Upper lobe of right lung (tissue), 1 donor: Measurements from ENCODE around the gene TBC1D14. TPM values are rescaled to one million over a fixed set of nuclear protein-coding genes. Genes with fewer than 3 reads are reported as not detected.
A peak's percentile ranks its signal among the peaks of the same experiment; 100 is the strongest.

Experiments used
- ATAC-seq: fragments of 200-7000 bp; cut with Tn5 transposase; one replicate; pipeline ENCODE4 v1.9.1; 2020; ENCODE audit warnings: mild to moderate bottlenecking, moderate library complexity
- DNase-seq: peaks from one replicate; pipeline ENCODE4 v3.0.0-alpha.2; 2020
- H3K27ac ChIP-seq: fragments of 200-600 bp; one replicate; pipeline ENCODE4 v1.8.0; 2022
- H3K27me3 ChIP-seq: fragments of 200-600 bp; one replicate; pipeline ENCODE4 v1.8.0; 2022; ENCODE audit warnings: mild to moderate bottlenecking
- H3K36me3 ChIP-seq: fragments of 200-600 bp; one replicate; pipeline ENCODE4 v1.8.0; 2022
- H3K4me1 ChIP-seq: fragments of 200-600 bp; one replicate; pipeline ENCODE4 v1.8.0; 2022
- H3K4me3 ChIP-seq: fragments of 200-600 bp; one replicate; pipeline ENCODE4 v1.8.0; 2022; ENCODE audit warnings: mild to moderate bottlenecking
- H3K9me3 ChIP-seq: fragments of 200-600 bp; one replicate; pipeline ENCODE4 v1.8.0; 2022
- intact Hi-C: fragments of 100-400 bp; cut with DNase I; formaldehyde crosslinking; loops from one replicate; pipeline ENCODE4 v1.11.0; 2022
- total RNA-seq: library from RNA; stranded (reverse); fragmentation: NEBNext Ultra II Directional; extraction: Animal tissue kit (Norgen Biotek cat#: 25700); gene quantifications from one replicate; pipeline ENCODE4 v1.2.1, GENCODE V29; 2021
- TF ChIP-seq, protein P1 (sequence below): fragments of 200-600 bp; IDR thresholded peaks from one replicate; pipeline ENCODE4 v1.8.0; 2022; ENCODE audit warnings: antibody characterized with exemption
- donor health status: DM: no; HTN: yes; CAD: no; lungs with severe emphysema.

The TBC1D14 gene
- total RNA-seq, 1 donor from 2014 or later = 51.8 TPM

DNA sequence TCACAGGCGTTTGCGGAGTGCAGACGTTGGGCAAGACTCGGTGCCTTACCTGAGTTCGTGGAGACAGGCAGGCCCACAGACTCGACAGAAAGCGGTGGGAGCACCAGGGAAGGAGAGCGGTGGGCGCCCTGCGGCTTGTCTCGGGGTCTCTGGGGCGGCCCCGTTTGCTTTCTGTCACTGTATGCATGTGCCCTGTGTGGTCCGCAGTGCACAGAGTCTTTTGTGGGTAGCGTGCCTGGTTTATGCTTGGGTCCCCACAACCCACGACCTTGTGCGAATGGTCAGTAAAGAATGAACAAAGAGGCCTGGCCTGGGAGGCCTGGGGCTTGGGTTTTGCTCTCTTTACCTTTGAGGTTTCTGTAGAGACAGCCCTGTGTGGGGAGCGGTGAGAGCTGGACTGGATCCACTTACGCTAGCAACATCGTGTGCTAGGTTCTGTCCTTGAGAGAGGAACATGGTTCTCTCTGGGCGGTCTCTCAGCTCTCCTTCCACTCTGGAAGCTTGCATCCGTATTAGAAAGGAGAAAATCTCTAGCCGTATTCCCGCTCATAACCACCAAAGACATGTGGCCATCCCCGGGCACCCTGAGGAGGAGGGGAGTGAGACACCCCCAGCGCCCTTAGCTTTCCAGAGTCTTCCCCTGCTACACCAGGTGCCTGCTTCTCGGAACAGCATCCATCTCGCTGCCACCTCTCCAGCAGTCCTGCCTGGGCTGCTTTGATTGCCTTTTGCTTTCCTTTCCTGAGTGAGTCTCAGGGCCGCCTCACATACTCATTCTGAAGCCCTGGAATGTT lies 134.7 kb downstream of the TBC1D14 start:
- TF ChIP-seq, protein P1, sequence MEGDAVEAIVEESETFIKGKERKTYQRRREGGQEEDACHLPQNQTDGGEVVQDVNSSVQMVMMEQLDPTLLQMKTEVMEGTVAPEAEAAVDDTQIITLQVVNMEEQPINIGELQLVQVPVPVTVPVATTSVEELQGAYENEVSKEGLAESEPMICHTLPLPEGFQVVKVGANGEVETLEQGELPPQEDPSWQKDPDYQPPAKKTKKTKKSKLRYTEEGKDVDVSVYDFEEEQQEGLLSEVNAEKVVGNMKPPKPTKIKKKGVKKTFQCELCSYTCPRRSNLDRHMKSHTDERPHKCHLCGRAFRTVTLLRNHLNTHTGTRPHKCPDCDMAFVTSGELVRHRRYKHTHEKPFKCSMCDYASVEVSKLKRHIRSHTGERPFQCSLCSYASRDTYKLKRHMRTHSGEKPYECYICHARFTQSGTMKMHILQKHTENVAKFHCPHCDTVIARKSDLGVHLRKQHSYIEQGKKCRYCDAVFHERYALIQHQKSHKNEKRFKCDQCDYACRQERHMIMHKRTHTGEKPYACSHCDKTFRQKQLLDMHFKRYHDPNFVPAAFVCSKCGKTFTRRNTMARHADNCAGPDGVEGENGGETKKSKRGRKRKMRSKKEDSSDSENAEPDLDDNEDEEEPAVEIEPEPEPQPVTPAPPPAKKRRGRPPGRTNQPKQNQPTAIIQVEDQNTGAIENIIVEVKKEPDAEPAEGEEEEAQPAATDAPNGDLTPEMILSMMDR = no peak
- ATAC-seq (no peak), DNase-seq (no peak)
- H3K27me3 ChIP-seq = no peaks in the 10 kb centered on the region
- H3K4me3 ChIP-seq = peak overlapping the region; percentile 93
- peaks cover 32% of the 10 kb centered on the region for H3K4me1 ChIP-seq
- no peaks in the 10 kb centered on the region for H3K36me3 ChIP-seq
- no peaks in the 10 kb centered on the region for H3K9me3 ChIP-seq
- peak overlapping the region; percentile 94 for H3K27ac ChIP-seq
- intact Hi-C loops = no loop called here

DNA sequence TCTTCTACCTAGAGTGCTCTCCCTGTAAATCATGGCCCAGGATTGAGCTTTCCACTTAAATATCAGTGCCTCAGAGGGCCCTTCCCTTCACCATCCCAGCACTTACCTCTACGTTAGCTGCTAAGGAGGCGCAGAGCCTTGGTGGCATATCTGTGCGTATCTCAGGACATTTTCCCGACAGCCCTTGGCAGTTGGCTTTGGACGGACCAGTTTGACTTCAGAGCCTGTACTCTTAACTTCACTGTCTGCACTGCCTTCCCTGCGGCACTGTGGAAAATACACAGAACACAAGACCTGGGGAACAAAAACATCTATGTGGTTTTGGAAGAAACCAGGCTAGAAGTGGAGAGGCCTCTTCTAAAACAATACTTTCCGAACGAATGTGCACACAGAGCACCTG lies 135.9 kb downstream of the TBC1D14 start:
- Histone ChIP-seq H3K4me3 (peak overlapping the region; percentile 93), H3K4me1 (peaks cover 32% of the 10 kb centered on the region), H3K27ac (no peak overlapping the region), H3K27me3 (no peaks in the 10 kb centered on the region), H3K36me3 (no peaks in the 10 kb centered on the region), H3K9me3 (no peaks in the 10 kb centered on the region)
- DNase-seq (no peak), ATAC-seq (no peak)
- intact Hi-C loops = no loop called here
- TF ChIP-seq, protein P1 = no peak

DNA sequence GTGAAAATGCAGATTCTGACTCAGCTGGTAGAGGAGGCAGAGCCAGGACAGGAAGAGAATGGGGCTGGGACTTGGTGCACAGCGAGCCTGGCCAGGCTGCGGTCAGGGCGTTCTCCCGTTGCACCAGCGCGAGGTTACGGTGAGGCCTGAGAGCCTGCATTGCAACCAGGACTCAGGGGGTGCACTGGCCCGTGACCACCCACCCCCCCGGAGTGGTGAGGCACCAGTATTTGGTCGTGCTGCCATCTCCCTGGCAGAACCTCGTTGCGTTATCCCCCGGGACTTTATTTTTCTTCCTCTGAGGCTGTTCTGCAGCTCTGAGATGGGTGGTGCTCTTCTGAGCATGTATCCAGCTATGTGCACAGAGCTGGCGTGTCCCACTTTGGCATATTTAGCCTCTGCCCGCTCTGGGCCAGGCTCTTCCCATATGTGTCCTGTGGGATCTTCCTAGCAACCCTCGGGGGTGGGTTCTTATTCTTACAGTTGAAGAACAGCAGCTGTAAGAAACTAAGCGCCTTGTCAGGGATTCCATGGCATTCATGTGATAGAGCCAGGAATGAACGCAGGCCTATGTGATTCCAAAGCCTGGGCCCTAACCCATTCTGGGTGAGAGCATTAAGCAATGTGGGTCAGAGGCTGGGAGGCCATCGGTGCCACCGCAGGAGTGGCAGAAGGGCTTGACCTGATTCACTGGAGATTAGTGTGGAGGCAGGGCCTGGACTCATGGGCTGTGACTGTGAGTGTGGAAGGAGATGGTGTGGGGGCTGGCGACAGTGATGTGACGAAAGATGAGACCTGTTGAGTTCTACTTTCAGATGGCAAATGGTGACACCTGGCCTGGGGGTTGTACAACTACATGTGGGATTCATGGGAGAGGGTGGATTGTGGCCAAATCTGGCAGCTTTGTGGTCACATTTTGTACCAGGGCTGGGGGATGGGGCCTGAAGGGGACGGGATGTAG lies 136.6 kb downstream of the TBC1D14 start:
- DNase-seq = no peak
- intact Hi-C loops = no loop called here
- Histone ChIP-seq H3K27ac (no peak overlapping the region), H3K4me3 (no peak overlapping the region), H3K36me3 (no peaks in the 10 kb centered on the region), H3K9me3 (no peaks in the 10 kb centered on the region), H3K27me3 (no peaks in the 10 kb centered on the region), H3K4me1 (peaks cover 32% of the 10 kb centered on the region)
- ATAC-seq = no peak
- TF ChIP-seq, protein P1 = no peak

DNA sequence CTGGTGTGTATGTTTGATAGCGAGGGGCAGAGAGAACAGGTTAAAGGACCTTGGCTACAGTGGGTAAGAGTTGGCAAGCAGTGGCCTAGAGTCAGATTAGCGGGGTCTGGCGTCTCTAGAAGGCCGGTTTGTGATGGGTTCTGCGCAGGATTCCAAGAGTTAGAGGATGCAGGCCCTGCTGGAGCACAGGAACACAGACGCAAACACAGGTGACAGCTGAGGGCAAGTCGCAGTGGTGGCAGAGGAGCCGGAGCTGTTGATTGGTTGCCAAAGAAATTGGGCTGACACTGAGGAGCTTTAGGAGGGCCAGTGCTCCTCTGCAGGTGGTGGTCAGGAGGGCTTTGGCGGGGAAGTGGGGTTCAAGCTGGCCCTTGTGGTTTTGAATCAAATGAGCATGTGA lies 137.3 kb downstream of the TBC1D14 start:
- Histone ChIP-seq H3K4me3 (no peak overlapping the region), H3K4me1 (peaks cover 29% of the 10 kb centered on the region), H3K27ac (no peak overlapping the region), H3K27me3 (no peaks in the 10 kb centered on the region), H3K36me3 (no peaks in the 10 kb centered on the region), H3K9me3 (no peaks in the 10 kb centered on the region)
- TF ChIP-seq, protein P1 = no peak
- DNase-seq (no peak), ATAC-seq (no peak)
- intact Hi-C loops = no loop called here

DNA sequence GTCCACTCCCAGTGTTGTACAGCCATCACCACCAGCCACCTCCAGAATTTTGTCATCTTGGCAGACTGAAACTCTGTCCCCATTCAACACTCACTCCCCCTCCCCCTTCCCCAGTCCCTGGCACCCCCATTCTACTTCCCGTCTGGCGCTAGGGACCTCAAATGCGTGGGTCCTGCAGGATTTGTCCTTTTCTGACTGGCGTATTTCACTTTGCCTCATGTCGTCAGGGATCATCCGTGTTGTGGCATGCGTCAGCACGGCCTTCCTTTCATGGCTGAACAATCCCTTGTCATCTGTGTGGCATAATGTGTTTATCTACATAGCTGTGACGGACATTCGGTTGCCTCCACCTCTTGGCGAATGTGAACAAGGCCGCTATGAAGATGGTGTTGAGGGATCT lies 139.0 kb downstream of the TBC1D14 start:
- TF ChIP-seq, protein P1 = no peak
- DNase-seq = no peak
- Histone ChIP-seq H3K4me1 (peaks cover 43% of the 10 kb centered on the region), H3K27ac (no peak overlapping the region), H3K4me3 (no peak overlapping the region), H3K36me3 (no peaks in the 10 kb centered on the region), H3K27me3 (no peaks in the 10 kb centered on the region), H3K9me3 (no peaks in the 10 kb centered on the region)
- no peak for ATAC-seq
- intact Hi-C loops = no loop called here
